Liver (tissue), 9 donors: ENCODE measurements around the gene LMOD3. TPM values are rescaled to one million over a fixed set of nuclear protein-coding genes. Genes with fewer than 3 reads are reported as not detected.

Experiments used
- DNase-seq: peaks from one replicate; pipeline ENCODE4 v3.0.0-alpha.2; 2017; ENCODE audit warnings: low spot score
- H3K27ac ChIP-seq, 2 donors: one replicate each; pipeline ENCODE4 v1.7.0; 2013; ENCODE audit warnings: inconsistent platforms in 2 of 2, low read length in 2 of 2, control low read depth in 1 of 2, low read depth in 1 of 2, mild to moderate bottlenecking in 1 of 2
- H3K27me3 ChIP-seq, 4 donors: one replicate each; pipeline versions ENCODE4 v1.6.1 to v1.7.0; 2013; ENCODE audit warnings: low read length in 3 of 4, inconsistent platforms in 1 of 4, mild to moderate bottlenecking in 1 of 4, moderate library complexity in 1 of 4; ENCODE audit not compliant: control insufficient read depth in 4 of 4, insufficient read depth in 4 of 4
- H3K36me3 ChIP-seq, 4 donors: one replicate each; pipeline versions ENCODE4 v1.6.1 to v1.7.0; 2013; ENCODE audit warnings: low read length in 3 of 4, mild to moderate bottlenecking in 3 of 4, low read depth in 1 of 4, moderate library complexity in 1 of 4; ENCODE audit not compliant: control insufficient read depth in 4 of 4, insufficient read depth in 3 of 4
- H3K4me1 ChIP-seq, 4 donors: one replicate each; pipeline versions ENCODE4 v1.6.1 to v1.7.0; 2013; ENCODE audit warnings: low read length in 3 of 4, mild to moderate bottlenecking in 3 of 4, moderate library complexity in 1 of 4; ENCODE audit not compliant: control insufficient read depth in 4 of 4, insufficient read depth in 4 of 4
- H3K4me3 ChIP-seq, 3 donors: one replicate each; pipeline versions ENCODE4 v1.6.1 to v1.7.0; 2013; ENCODE audit warnings: low read length in 3 of 3, control low read depth in 1 of 3, low read depth in 1 of 3, mild to moderate bottlenecking in 1 of 3
- H3K9ac ChIP-seq, 2 donors: one replicate each; pipeline ENCODE4 v1.7.0; 2013; ENCODE audit warnings: low read length in 2 of 2, mild to moderate bottlenecking in 2 of 2, moderate library complexity in 2 of 2, control low read depth in 1 of 2, low read depth in 1 of 2
- H3K9me3 ChIP-seq, 4 donors: one replicate each; pipeline versions ENCODE4 v1.6.1 to v1.7.0; 2013; ENCODE audit warnings: low read length in 3 of 4; ENCODE audit not compliant: control insufficient read depth in 4 of 4
- CTCF ChIP-seq: fragments of 150-350 bp; IDR thresholded peaks from 2 replicates; pipeline ENCODE4 v1.5.1; 2017; ENCODE audit warnings: improper control_type of control experiment, low read depth, low read length; ENCODE audit not compliant: missing input control
- EGR1 ChIP-seq, 2 donors: IDR thresholded peaks; 2 replicates each; pipeline ENCODE4 v1.6.1; 2016 to 2018; ENCODE audit warnings: antibody characterized with exemption in 2 of 2, low read depth in 2 of 2
- FOXA1 ChIP-seq: IDR thresholded peaks from 2 replicates; pipeline ENCODE4 v1.6.1; 2016; ENCODE audit warnings: antibody characterized with exemption
- HNF4A ChIP-seq, 2 donors: conservative IDR thresholded peaks; 2 replicates each; pipeline ENCODE4 v1.6.1; 2016; ENCODE audit warnings: antibody characterized with exemption in 2 of 2, mild to moderate bottlenecking in 2 of 2
- HNF4G ChIP-seq: IDR thresholded peaks from 2 replicates; pipeline ENCODE4 v1.6.1; 2016; ENCODE audit warnings: antibody characterized with exemption
- MAX ChIP-seq: IDR thresholded peaks from 2 replicates; pipeline ENCODE4 v1.6.1; 2016; ENCODE audit warnings: antibody characterized with exemption
- NR2F2 ChIP-seq: IDR thresholded peaks from 2 replicates; pipeline ENCODE4 v1.6.1; 2016; ENCODE audit warnings: antibody characterized with exemption
- REST ChIP-seq: IDR thresholded peaks from 2 replicates; pipeline ENCODE4 v1.6.1; 2016; ENCODE audit warnings: antibody characterized with exemption, mild to moderate bottlenecking
- RXRA ChIP-seq, 2 donors: IDR thresholded peaks; 2 replicates each; pipeline ENCODE4 v1.6.1; 2017 to 2018; ENCODE audit warnings: antibody characterized with exemption in 2 of 2, mild to moderate bottlenecking in 1 of 2
- TAF1 ChIP-seq: conservative IDR thresholded peaks from 2 replicates; pipeline ENCODE4 v1.6.1; 2016; ENCODE audit warnings: antibody characterized with exemption, mild to moderate bottlenecking
- YY1 ChIP-seq: IDR thresholded peaks from 2 replicates; pipeline ENCODE4 v1.6.1; 2016; ENCODE audit warnings: antibody characterized with exemption, mild to moderate bottlenecking
- ZBTB33 ChIP-seq: IDR thresholded peaks from 2 replicates; pipeline ENCODE4 v1.6.1; 2016; ENCODE audit warnings: antibody characterized with exemption
- WGBS: extraction: QIAGEN DNeasy Blood & Tissue Kit; methylation state at CpG from one replicate; pipeline ENCODE4 v1.1.7; 2013; 5-methylcytosine and 5-hydroxymethylcytosine counted together
- polyA plus RNA-seq, 2 donors: library from polyadenylated mRNA; stranded (reverse) in 1 of 2; unstranded in 1 of 2; fragments of 200-250 nt in 1 of 2; fragments of >200 nt in 1 of 2; fragmentation: Nextera tagmentation in 1 of 2; extraction: Ambion mirVana in 1 of 2; gene quantifications; one replicate each; pipeline versions ENCODE4 v1.2.1 to v1.2.3, GENCODE V29; 2013 to 2015
- total RNA-seq, 2 donors: library from RNA; depleted of rRNA; stranded (reverse); fragments of >200 nt; gene quantifications; one replicate each; pipeline ENCODE4 v1.2.3, GENCODE V29; 2014
- donor health status: healthy.
- donor health status: healthy.
- donor health status: healthy.
- donor health status: healthy.
- donor health status: healthy.

Gene LMOD3
- total and polyA plus RNA-seq, 4 donors, result 0.02 to 0.04 TPM; not detected in 2

GRCh38 chr3:69160525-69160924 is 38.1 kb upstream of the LMOD3 start:
- WGBS, result 83% methylated on average over 4 of the region's 4 CpGs
- peaks cover 0 to 1% (median 0%) of the 10 kb centered on the region in 4 donors for H3K4me1 ChIP-seq
- no peaks in the 10 kb centered on the region for H3K9me3 ChIP-seq
- H3K27me3 ChIP-seq, result no peaks in the 10 kb centered on the region
- no peak for TF ChIP-seq TAF1
- TF ChIP-seq EGR1 (IDR thresholded peaks at IDR 0.05; ENCODE audit: low read depth in 2 of 2), result no peak
- no peak for TF ChIP-seq CTCF
- no peak for TF ChIP-seq HNF4A (conservative IDR thresholded peaks at IDR 0.05)
- no peak for TF ChIP-seq REST
- no peak for TF ChIP-seq HNF4G
- DNase-seq, result no peak
- H3K9ac ChIP-seq, result no peak overlapping the region
- no peak overlapping the region for H3K27ac ChIP-seq
- H3K4me3 ChIP-seq, result no peak overlapping the region
- H3K36me3 ChIP-seq, result no peaks in the 10 kb centered on the region

GRCh38 chr3:69160107-69160506 is 37.7 kb upstream of the LMOD3 start:
- Histone ChIP-seq H3K27ac (no peak overlapping the region), H3K36me3 (no peaks in the 10 kb centered on the region), H3K4me3 (no peak overlapping the region), H3K9me3 (no peaks in the 10 kb centered on the region), H3K27me3 (no peaks in the 10 kb centered on the region), H3K4me1 (peaks cover 0 to 1% (median 0%) of the 10 kb centered on the region in 4 donors), H3K9ac (no peak overlapping the region)
- TF ChIP-seq RXRA (IDR thresholded peaks at IDR 0.05) (no peak), MAX (no peak), FOXA1 (no peak), YY1 (no peak), HNF4G (no peak), NR2F2 (no peak), REST (no peak), EGR1 (IDR thresholded peaks at IDR 0.05; ENCODE audit: low read depth in 2 of 2) (no peak), TAF1 (no peak), ZBTB33 (no peak)
- WGBS, result 84% methylated on average over 2 of the region's 2 CpGs
- DNase-seq, result no peak
